HL-60 (cell line): ENCODE results near the gene SNX6.

Experiments used
- CTCF ChIP-seq: IDR thresholded peaks from one replicate; pipeline ENCODE4 v1.5.1; 2011; ENCODE audit warnings: low read length, control low read depth, inconsistent platforms; ENCODE audit not compliant: insufficient read depth
- GABPA ChIP-seq: IDR thresholded peaks from 2 replicates; pipeline ENCODE4 v1.6.1; 2012; ENCODE audit warnings: low read depth
- POLR2AphosphoS5 ChIP-seq: IDR thresholded peaks from 2 replicates; pipeline ENCODE4 v1.6.1; 2012; ENCODE audit warnings: low read depth

- TF ChIP-seq CTCF = no peak
- TF ChIP-seq GABPA = no peak
- TF ChIP-seq POLR2AphosphoS5 = no peak
Observed at GRCh38 chr14:34571771-34572170, 58.2 kb downstream of the SNX6 start.
